ENCODE data around the gene UBE2S.

Gene UBE2S

GRCh38 chr19:55362990-55363716 is 44.4 kb downstream of the UBE2S start, which contains the start of gene GARIN5B:
TSS of gene GARIN5B (minus strand) at chr19:55363260. CDS start at chr19:55363066, 194 bp downstream.
- TF ChIP-seq CTCF (IDR thresholded peaks at IDR 0.05; ENCODE audit: low read depth, low read length) = no peak
- no peak for DNase-seq
- no peaks in the 10 kb centered on the region; the same call in 1 of the 2 replicates for H3K4me1 ChIP-seq

GRCh38 chr19:55362174-55362989 is 45.2 kb downstream of the UBE2S start:
- no peaks in the 10 kb centered on the region for H3K36me3 ChIP-seq

More at GRCh38 chr19:55362990-55363716, 44.4 kb downstream of the UBE2S start, which contains the start of gene GARIN5B:
- H3K9me3 ChIP-seq = no peaks in the 10 kb centered on the region
- no peak within 1 kb of the TSS for H3K4me3 ChIP-seq (ENCODE audit: low read depth, low read length)
- no peaks in the 10 kb centered on the region for H3K36me3 ChIP-seq
- H3K27me3 ChIP-seq = no peaks in the 10 kb centered on the region

GRCh38 chr19:55360902-55361301 is 46.7 kb downstream of the UBE2S start:
- Histone ChIP-seq H3K9me3 (no peaks in the 10 kb centered on the region), H3K4me1 (no peaks in the 10 kb centered on the region; the same call in 1 of the 2 replicates), H3K27me3 (peaks cover 4% of the 10 kb centered on the region), H3K36me3 (no peaks in the 10 kb centered on the region), H3K4me3 (ENCODE audit: low read depth, low read length) (no peak overlapping the region)
- no peak for TF ChIP-seq CTCF (IDR thresholded peaks at IDR 0.05; ENCODE audit: low read depth, low read length)
- no peak for DNase-seq

More at GRCh38 chr19:55362174-55362989, 45.2 kb downstream of the UBE2S start:
- no peak for TF ChIP-seq CTCF (IDR thresholded peaks at IDR 0.05; ENCODE audit: low read depth, low read length)
- no peak for DNase-seq
- H3K4me3 ChIP-seq (ENCODE audit: low read depth, low read length) = no peak overlapping the region
- H3K27me3 ChIP-seq = no peaks in the 10 kb centered on the region
- no peaks in the 10 kb centered on the region for H3K9me3 ChIP-seq
- H3K4me1 ChIP-seq = no peaks in the 10 kb centered on the region; the same call in 1 of the 2 replicates

DNA sequence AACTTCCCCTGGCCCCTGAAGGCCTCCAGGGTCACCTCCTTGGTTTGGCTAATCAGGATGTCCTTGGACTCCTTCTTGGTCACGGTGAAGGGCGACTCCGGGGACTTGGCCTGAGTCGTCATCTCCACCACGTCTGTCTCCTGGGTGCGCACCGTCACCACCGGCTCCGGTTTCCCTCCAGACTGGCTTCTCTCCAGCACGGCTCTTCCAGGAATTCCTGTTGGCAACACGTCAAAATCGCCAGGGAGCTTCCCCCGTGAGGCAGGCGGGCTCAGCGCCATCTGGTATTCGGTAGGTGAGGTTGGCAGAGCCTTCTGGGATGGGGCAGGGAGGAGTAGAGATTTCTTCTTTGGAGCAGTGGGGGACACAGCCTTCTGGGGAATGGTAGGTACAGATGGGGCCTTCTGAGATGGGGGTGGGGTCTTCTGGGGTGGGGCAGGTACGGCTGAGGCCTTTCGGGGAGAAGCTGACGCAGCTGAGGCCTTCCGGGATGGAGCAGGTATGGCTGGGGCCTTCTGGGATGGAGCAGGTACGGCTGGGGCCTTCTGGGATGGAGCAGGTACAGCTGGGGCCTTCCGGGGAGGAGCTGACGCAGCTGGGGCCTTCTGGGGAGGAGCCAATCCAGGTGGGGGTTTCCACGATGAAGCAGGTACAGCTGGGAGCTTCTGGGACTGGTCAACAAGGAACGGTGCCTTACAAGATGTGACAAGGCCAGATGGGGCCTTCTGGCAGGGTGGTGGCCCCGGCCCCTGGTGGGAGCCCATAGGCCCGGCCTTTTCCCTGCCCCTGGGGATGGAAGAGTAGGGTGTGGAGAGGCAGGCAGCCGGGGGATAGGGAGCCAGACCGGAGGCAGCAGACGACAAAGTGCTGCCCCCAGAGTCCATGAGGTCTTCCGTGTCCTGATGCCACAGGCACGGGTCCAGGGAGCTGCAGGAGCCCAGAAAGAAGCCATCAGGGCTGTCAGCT is 48.4 kb downstream of the UBE2S start:
- TF ChIP-seq CTCF (IDR thresholded peaks at IDR 0.05; ENCODE audit: low read depth, low read length) = no peak
- DNase-seq = peak; percentile 67

DNA sequence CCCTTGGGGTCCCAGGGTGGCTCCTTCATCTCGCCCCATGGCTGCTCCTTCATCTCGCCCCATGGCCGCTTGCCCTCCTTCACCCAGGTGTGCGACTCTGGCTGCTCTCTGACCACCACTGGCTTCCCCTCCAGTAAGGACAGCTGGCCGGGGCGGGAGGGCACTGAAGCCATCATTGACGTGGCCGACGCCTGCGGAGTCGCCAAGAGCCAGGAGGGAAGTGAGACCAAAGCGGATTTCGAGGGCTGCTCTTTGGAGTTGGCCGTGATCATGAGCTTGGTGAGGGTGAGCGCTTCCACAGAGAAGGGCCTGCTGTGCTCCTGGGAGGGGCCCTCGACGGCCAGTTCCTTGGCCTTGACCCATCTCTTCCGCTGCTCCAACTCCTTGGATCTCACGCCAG is 49.1 kb downstream of the UBE2S start:
- peaks cover 18% of the 10 kb centered on the region for H3K27me3 ChIP-seq
- H3K9me3 ChIP-seq = no peaks in the 10 kb centered on the region
- H3K36me3 ChIP-seq = no peaks in the 10 kb centered on the region
- no peak for DNase-seq
- no peaks in the 10 kb centered on the region; the same call in 1 of the 2 replicates for H3K4me1 ChIP-seq
- no peak overlapping the region for H3K4me3 ChIP-seq (ENCODE audit: low read depth, low read length)
- TF ChIP-seq CTCF (IDR thresholded peaks at IDR 0.05; ENCODE audit: low read depth, low read length) = no peak

More for the DNA sequence above, 48.4 kb downstream of the UBE2S start:
- no peaks in the 10 kb centered on the region; the same call in 1 of the 2 replicates for H3K4me1 ChIP-seq
- no peak overlapping the region for H3K4me3 ChIP-seq (ENCODE audit: low read depth, low read length)
- no peaks in the 10 kb centered on the region for H3K36me3 ChIP-seq
- peaks cover 15% of the 10 kb centered on the region for H3K27me3 ChIP-seq
- H3K9me3 ChIP-seq = no peaks in the 10 kb centered on the region
